ENCODE results near the gene CTDP1. TPM values are rescaled to one million over a fixed set of nuclear protein-coding genes. Genes with fewer than 3 reads are reported as not detected.
A peak's percentile ranks its signal among the peaks of the same experiment; 100 is the strongest.

The CTDP1 gene
- total RNA-seq, 4 donors from 2014 or later = 18.1 to 40.5 (median 25.7) TPM

DNA sequence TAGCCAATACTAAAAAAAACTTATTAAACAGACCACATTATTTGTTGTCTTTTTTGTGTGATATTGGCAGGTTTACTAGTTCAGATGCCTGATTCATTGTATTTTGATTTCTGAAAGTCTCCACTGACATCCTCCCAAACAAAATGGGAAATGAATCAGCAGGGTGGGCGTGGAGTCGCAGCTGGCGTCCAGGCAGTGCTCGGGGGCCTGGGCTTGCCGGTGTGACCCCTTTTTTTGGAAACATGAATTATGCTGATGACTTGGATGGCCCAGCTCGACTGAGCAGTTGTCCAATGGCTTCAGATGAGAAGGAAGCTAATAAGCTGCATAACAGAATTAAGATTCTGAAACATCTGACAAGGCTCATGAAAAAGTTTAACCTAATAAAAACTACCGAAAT is 116.4 kb downstream of the CTDP1 start:
- no peak overlapping the region for H3K27ac ChIP-seq
- no peaks in the 10 kb centered on the region for H3K36me3 ChIP-seq
- no peaks in the 10 kb centered on the region for H3K9me3 ChIP-seq
- peaks cover 0 to 26% (median 11%) of the 10 kb centered on the region in 4 donors for H3K4me1 ChIP-seq
- H3K4me3 ChIP-seq = no peak overlapping the region
- TF ChIP-seq CTCF (IDR thresholded peaks at IDR 0.05) (no peak), EP300 (IDR thresholded peaks at IDR 0.05) (no peak), POLR2A (IDR thresholded peaks at IDR 0.05) (no peak)
- peaks cover 0 to 67% of the 10 kb centered on the region in 2 donors for H3K27me3 ChIP-seq
- no peak for DNase-seq (ENCODE audit: low spot score in 2 of 2)
- 23 to 37% methylated on average over 7 of the region's 7 CpGs for WGBS, 2 donors

GRCh38 chr18:79796531-79797405 is 117.2 kb downstream of the CTDP1 start:
- WGBS, 2 donors = 40 to 45% methylated on average over 20 to 21 of the region's 21 CpGs
- Histone ChIP-seq H3K27me3 (peaks cover 0 to 60% of the 10 kb centered on the region in 2 donors), H3K4me3 (no peak overlapping the region), H3K27ac (no peak overlapping the region), H3K36me3 (no peaks in the 10 kb centered on the region), H3K4me1 (peaks cover 0 to 26% (median 11%) of the 10 kb centered on the region in 4 donors), H3K9me3 (no peaks in the 10 kb centered on the region)
- TF ChIP-seq POLR2A (IDR thresholded peaks at IDR 0.05) (no peak), CTCF (IDR thresholded peaks at IDR 0.05) (no peak), EP300 (IDR thresholded peaks at IDR 0.05) (no peak)
- no peak for DNase-seq (ENCODE audit: low spot score in 2 of 2)

- Histone ChIP-seq H3K27me3 (peaks cover 0 to 58% of the 10 kb centered on the region in 2 donors), H3K36me3 (no peaks in the 10 kb centered on the region), H3K27ac (no peak within 1 kb of the TSS), H3K9me3 (no peaks in the 10 kb centered on the region), H3K4me1 (peaks cover 0 to 26% (median 11%) of the 10 kb centered on the region in 4 donors), H3K4me3 (peak within 1 kb of the TSS; percentile 7 to 49 (median 24))
- no peak for TF ChIP-seq POLR2A (IDR thresholded peaks at IDR 0.05)
- no peak for TF ChIP-seq EP300 (IDR thresholded peaks at IDR 0.05)
- TF ChIP-seq CTCF (IDR thresholded peaks at IDR 0.05) = no peak
- 6 to 58% methylated on average over 5 to 64 of the region's 92 CpGs for WGBS, 2 donors
- no peak for DNase-seq (ENCODE audit: low spot score in 2 of 2)
Measured at GRCh38 chr18:79797518-79798345, 118.1 kb downstream of the CTDP1 start, which contains the start of gene KCNG2. TSS of gene KCNG2 (plus strand) at chr18:79797938. CDS start at chr18:79863668, 65,730 bp downstream.

DNA sequence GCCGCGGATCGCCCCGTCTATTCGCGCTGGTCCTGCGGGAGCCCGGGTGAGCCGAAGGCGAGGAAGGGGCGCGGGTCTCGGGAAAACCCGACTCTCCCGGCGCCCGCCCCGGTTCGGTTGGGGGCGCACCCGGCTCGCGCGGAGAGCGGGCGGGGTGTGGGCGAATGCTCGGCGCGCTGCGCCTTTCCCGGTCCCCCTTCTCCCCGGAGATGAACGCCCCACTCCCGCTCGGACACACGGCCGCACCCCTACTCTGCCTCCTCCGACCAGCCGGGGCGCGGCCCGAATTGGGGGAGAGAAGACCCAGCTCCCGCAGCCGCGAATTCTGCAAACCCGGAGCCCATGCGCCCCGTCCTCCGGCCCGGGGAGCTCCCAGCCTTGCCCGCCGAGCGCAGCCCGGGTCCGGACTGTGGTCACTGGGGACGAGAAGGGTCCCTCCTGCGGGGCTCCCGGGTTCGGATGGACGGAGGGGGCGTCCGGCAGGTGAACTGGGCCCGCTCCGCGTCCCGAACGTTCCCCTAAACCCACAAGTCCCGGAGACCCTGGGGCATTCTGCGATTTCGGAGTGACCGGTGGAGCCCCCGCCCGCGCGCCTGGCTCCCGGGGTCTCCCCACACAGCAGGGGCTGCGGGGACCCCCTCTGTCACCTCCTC is 118.9 kb downstream of the CTDP1 start:
- WGBS, 2 donors = 0 to 1% methylated on average over 18 to 41 of the region's 78 CpGs
- H3K9me3 ChIP-seq = no peaks in the 10 kb centered on the region
- H3K27me3 ChIP-seq = peaks cover 0 to 58% of the 10 kb centered on the region in 2 donors
- peak overlapping the region; percentile 7 to 49 (median 24) for H3K4me3 ChIP-seq
- no peak overlapping the region for H3K27ac ChIP-seq
- H3K4me1 ChIP-seq = peaks cover 0 to 26% (median 11%) of the 10 kb centered on the region in 4 donors
- TF ChIP-seq CTCF (IDR thresholded peaks at IDR 0.05) (no peak), POLR2A (IDR thresholded peaks at IDR 0.05) (no peak), EP300 (IDR thresholded peaks at IDR 0.05) (no peak)
- no peak for DNase-seq (ENCODE audit: low spot score in 2 of 2)
- no peaks in the 10 kb centered on the region for H3K36me3 ChIP-seq

Data from tibial nerve (tissue), 4 donors.